Fibroblast of peridontal ligament (primary cell): ENCODE measurements around the gene MX2.

ENCODE experiments used
- DNase-seq: peaks from one replicate; pipeline ENCODE4 v3.0.0-alpha.2; 2010; ENCODE audit errors: extremely low read depth

Gene MX2

GRCh38 chr21:41363370-41364270, 1.8 kb downstream of the MX2 start:
- DNase-seq, result no peak

DNA sequence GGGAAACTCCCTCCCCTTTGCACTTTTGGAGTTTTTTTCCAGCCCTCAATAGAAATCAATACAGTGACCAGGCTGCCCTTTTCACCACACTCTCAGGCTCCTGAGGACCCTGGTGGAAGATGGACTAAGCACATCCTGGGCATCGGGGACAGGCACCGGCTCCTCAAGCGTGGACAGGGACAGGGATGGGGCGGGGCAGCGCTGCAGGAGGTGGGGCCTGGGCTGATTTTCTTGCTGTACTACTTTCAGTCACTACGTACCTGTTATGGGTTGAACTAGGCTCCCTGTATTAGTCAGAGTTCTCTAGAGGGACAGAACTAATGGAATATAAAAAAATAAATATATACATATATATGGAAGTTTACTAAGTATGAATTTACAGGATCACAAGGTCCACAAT, 2.5 kb downstream of the MX2 start:
- no peak for DNase-seq

DNA sequence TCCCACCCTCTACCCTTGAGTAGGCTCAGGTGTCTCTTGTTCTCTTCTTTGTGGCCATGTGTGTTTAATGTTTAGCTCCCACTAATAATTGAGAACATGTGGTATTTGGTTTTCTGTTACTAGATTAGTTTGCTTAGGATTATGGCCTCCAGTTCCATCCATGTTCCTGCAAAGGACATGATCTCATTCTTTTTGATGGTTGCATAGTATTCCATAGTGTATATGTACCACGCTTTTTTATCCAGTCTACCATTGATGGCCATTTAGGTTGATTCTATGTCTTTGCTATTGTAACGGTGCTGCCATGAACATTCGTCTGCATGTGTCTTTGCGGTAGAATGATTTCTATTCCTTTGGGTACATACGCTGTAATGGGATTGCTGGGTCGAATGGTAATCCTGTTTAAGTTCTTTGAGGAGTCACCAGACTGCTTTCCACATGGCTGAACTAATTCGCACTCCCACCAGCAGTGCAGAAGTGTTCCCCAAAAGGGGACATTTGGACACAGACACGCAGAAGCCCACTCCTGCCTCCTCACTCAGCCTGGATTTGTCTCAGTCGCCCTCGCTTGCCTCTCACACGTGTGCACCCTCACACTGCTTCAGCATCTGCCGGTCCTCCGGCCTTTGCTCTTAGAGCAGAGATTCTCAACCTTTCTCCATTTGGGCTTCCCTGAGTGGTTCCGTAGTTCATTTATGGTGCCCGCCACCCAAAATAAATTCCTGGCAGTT, 3.7 kb downstream of the MX2 start:
- no peak for DNase-seq

GRCh38 chr21:41366522-41367151, 4.8 kb downstream of the MX2 start:
- peak; percentile 30 for DNase-seq

DNA sequence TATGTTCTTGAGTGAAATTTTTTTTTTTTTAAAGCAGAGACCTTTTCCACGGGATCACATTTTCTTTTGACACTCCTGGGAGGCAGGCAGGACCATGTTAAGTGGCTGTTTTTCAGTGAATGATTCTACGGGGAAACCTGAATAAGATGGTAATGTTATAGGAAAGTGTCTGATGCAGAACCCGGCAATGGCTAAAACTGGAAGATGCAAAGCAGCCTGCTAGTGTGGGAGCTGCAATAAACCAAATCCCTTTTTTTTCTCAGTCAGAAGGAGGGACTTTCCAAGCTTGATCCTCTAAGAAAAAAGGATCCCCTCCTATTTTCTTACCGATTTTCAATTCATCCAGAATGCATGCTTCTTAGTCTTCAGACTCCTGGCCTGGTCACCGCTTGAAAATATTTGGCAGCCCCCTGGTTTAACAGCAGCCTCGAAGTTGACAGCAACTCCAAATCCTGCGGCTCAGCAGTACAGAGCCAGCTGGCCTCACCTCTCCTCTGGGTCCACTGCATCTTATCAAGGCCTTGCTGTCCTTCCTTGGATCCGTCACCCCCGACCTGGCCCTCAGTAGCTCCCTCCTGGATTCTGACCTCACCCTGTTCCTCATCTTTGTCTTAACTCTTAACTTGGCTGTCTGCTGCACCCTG, 5.6 kb downstream of the MX2 start:
- no peak for DNase-seq

- no peak for DNase-seq
These were observed 6.3 kb downstream of the MX2 start for GRCh38 chr21:41367945-41368734.

GRCh38 chr21:41368735-41369104, 6.9 kb downstream of the MX2 start:
- no peak for DNase-seq

DNA sequence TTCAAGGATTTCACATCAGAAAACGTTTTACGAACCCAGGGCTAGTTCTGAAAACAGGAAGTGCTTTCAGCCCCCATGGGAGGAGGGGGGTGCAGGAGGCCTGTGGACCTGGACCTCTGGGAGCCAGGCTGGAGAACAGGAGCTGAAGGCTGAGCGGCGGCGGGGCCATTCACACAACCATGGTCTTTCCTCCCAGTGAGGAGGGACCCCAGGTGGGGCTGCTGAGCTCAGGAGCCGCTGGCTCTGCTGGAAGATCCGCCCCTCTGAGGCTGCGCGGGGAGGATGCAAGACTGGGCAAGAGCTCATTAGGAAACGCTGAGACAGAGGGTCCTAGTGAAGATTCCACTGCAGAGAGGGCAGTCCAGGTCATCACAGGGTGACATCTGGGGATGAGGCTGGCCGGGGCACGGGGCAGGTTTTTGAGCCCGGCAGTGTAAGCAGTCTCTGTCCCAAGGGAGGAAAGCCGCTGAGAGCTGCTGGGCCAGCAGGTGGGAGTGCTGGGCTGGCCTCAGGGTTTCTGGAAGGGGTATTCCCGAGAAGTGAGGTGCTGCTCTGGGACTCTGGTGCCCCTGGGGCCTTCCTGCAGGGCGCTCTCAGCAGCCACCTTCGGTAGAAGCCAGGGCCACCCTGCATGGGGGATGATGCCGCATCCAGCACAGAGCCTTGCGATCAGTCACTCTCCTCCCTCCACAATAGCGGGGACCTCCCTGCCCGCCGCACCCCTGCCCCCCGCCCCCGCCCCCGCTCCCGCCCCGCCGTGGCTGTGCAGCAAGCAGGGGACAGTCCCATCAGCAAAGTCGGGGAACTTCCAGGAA, 7.5 kb downstream of the MX2 start:
- no peak for DNase-seq

DNA sequence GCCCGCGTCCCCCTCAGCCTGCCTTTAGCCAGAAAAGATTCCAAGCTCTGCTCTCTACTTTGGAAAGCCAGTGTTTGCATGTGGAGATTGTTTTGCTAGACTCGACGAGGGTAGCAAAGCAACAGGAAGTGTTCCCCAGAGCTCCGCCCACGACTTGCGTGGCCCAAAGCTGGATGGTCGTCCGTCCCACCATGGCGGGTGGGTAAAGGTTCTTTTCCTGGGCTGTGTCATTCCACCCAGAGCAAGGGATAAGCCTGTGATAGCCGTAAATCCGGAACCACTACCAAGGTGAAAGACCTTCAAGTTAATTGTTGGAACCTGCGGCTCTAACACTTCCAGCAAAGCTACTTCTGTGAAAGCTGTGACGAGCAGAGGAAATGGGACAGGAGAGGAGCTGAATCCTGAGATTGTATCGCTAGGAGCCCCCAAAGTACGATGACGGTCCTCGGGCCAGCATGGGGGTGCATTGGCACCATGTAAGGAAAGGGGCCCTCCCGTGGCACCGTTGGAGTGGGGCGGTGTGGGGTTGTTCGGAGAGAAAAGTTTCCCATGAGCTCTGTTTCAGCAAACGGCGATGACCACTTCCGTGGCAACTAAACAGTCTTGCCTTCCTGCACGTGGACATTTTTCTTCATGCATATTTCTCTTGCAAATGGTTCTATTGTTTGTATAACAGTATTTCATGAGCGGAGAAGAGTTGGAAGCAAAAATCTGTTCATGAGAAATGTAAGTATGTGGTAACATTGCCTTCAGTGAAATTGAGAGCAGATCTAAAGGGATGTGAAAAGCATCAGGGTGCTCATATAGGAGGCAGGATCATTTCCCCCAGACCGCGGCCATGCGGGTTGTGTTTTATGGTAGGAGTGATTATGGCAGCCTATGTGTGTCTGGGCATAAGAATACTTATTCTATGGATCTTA, 8.4 kb downstream of the MX2 start:
- DNase-seq, result no peak

DNA sequence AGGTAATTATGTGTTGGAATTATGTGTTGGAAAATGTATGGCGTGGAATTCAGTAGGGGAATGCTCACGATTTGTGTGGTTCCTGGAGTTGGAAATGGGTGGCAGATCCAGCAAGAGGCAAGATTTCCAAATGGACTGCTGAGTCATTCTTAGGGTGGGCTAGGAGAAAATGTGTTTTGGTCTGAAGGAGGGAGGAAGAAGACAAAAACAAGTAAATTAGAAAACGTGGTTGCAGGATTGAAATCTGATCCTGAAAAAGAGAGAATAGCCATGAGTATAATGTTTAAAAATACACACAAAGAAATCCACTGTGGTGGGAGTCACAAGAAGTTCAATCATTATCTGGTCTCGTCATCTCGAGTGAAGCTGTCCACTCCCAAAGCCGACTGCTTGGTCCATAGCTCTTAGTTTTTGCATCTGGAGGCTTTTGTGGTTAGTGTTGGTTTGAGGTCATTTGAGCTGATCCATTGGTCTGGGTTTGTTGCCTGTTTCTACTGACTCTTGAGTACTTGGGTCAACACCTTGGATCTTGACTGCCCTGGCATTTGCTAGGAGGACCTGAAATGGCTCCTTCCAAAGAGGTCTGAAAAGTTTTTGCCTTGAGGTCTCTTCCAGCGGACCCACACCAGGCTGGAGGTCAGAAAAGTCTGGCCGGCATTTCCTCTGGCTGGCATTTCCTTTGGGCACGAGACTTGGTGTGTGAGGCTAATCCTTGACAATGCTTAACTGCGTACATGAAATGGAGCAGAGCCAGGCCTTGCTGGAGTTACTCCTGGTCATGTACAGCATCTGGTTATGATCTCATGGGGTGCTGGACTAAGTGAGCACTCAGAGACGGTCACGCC, 9.2 kb downstream of the MX2 start:
- peak; percentile 5 for DNase-seq

- no peak for DNase-seq
These were observed 9.8 kb downstream of the MX2 start for GRCh38 chr21:41371685-41372030.

- no peak for DNase-seq
These were observed 11.4 kb downstream of the MX2 start for GRCh38 chr21:41373253-41373652.

DNA sequence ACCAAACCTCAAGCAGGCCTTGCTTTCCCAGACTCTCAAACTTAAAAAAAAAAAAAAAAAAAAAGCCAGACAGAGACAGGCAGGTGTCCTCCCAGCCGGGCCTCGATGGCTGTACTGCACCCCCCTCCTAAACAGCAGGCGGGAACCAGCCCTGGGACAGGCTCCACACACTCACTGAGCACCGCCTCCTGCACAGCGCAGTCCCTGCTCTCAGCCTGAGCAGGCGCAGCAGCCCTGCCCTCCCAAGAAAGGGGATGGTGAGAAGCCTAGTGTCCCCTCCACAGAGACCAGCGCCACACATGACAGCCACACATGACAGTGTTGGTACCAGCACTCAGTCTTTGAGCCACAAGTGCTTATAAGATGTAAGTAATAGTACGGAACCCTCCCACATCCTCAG, 11.9 kb downstream of the MX2 start:
- DNase-seq, result no peak

DNA sequence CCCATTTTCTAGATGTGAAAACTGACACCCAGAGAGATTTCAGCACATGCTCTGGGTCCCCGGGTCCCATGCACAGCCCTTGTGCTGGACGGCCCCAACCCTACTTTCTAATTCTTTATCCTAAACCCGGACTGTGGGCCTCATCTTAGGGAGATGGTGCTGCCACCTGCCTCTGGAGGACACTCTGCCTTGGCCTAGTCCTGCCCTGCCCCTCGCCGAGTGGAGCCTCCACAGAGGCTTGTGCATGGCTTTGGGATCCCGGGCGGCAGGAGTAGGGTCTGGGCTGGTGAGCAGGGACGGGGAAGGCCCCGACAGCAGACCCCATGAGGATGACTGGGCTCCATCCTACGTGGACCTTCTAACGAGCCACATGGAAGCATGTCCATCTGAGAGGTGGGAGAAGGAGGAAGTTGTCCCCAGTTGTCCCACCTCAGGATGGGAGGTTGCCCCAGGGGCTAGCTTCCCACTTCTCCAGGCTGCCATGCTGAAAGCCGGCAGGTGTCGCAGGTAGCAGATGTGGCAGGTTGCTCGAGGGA, 12.4 kb downstream of the MX2 start:
- no peak for DNase-seq

DNA sequence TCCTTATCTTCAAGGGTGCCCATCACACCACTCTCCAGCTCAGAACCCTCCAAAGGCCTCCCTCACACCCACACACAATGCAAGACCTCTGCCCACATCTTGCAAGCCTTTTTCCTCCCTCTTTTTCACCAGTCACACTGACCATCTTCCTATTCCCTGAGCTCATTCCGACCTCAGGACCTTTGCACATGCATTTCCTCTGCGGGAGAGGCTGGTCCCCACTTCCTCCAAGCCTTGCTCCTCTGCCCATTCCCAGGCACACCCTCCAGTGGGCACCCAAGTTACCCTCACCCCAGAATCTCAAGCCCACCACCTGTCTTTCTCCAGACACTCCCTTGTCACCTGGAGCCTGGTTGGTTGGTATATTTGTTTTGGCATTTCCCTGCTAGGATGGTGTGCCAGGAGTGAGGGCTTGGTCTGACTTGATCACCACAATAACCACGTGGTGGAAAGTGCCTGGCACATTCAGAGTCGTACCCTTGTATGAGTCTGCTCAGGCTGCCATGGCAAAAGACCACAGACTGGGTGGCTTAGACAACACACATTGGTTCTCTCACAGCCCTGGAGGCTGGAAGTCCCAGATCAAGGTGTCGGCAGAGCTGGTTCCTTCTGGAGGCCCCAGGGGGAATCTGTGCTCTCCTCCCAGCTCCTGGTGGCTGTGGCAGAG, 13.2 kb downstream of the MX2 start:
- DNase-seq, result no peak

GRCh38 chr21:41375875-41376274, 14.0 kb downstream of the MX2 start:
- DNase-seq, result no peak

DNA sequence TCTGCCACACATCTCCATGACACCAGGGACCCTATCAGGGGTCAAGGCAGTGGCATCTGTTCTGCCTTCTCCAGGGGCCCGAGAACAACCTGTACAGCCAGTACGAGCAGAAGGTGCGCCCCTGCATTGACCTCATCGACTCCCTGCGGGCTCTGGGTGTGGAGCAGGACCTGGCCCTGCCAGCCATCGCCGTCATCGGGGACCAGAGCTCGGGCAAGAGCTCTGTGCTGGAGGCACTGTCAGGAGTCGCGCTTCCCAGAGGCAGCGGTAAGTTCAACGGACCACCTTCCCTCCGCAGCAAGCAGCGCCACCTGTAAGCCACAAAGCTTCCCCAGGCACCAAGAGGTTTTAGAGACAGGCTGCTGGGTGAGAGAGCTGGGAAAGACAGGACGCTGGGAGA, 15.9 kb downstream of the MX2 start:
- DNase-seq, result no peak

DNA sequence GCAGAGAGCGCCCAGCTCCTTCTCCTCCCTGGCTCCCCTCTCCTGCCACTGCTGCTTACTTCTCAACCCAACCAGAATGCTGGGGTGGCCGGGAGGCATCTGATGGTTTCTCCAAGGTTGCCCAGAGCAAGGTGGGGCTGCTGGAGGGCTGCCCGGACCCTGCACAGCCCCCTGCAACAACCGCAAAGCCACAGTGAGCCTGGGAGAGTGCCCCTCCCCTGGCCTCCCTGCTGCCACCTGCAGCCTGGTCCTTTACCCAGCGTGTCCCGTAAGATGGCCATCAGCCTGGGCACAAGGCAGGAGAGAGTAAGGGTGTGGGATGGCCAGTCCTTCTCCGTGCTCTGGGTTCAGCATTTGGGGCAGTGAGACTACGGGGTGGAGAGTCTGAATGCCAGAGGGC, 17.0 kb downstream of the MX2 start:
- no peak for DNase-seq
